Adipocyte (in vitro differentiated cells): ENCODE results near the gene RRP8.

Experiments used
- DNase-seq: peaks from one replicate; pipeline ENCODE4 v3.0.0-alpha.2; 2015; ENCODE audit warnings: low read depth
- H3K27me3 ChIP-seq: replicated peaks from 2 replicates; pipeline ENCODE4 v1.7.0; 2013; ENCODE audit warnings: mild to moderate bottlenecking, low read length, moderate library complexity; ENCODE audit not compliant: control insufficient read depth, insufficient read depth
- H3K36me3 ChIP-seq: 2 replicates; pipeline ENCODE4 v1.7.0; 2013; ENCODE audit warnings: low read length, mild to moderate bottlenecking, moderate library complexity; ENCODE audit not compliant: control insufficient read depth, insufficient read depth, severe bottlenecking
- H3K4me1 ChIP-seq: 2 replicates; pipeline ENCODE4 v1.7.0; 2013; ENCODE audit warnings: mild to moderate bottlenecking, low read length, moderate library complexity; ENCODE audit not compliant: control insufficient read depth, insufficient read depth
- H3K4me3 ChIP-seq: 2 replicates; pipeline ENCODE4 v1.7.0; 2013; ENCODE audit warnings: mild to moderate bottlenecking, low read length, moderate library complexity
- H3K9ac ChIP-seq: 2 replicates; pipeline ENCODE4 v1.7.0; 2013; ENCODE audit warnings: mild to moderate bottlenecking, low read length, moderate library complexity
- H3K9me3 ChIP-seq: 2 replicates; pipeline ENCODE4 v1.7.0; 2013; ENCODE audit warnings: mild to moderate bottlenecking, low read length, moderate library complexity; ENCODE audit not compliant: control insufficient read depth

Gene RRP8

GRCh38 chr11:6622261-6623171, 19.1 kb upstream of the RRP8 start:
- DNase-seq, result no peak
- H3K27me3 ChIP-seq, result peaks cover 15% of the 10 kb centered on the region
- no peaks in the 10 kb centered on the region for H3K9me3 ChIP-seq
- no peaks in the 10 kb centered on the region for H3K36me3 ChIP-seq
- H3K9ac ChIP-seq, result no peak overlapping the region
- peaks cover 12% of the 10 kb centered on the region for H3K4me1 ChIP-seq
- H3K4me3 ChIP-seq, result no peak overlapping the region

GRCh38 chr11:6621711-6622211, 18.3 kb upstream of the RRP8 start:
- no peak overlapping the region for H3K4me3 ChIP-seq
- H3K9me3 ChIP-seq, result no peaks in the 10 kb centered on the region
- no peaks in the 10 kb centered on the region for H3K36me3 ChIP-seq
- no peak overlapping the region for H3K9ac ChIP-seq
- H3K4me1 ChIP-seq, result peaks cover 15% of the 10 kb centered on the region
- DNase-seq, result no peak
- peaks cover 15% of the 10 kb centered on the region for H3K27me3 ChIP-seq

DNA sequence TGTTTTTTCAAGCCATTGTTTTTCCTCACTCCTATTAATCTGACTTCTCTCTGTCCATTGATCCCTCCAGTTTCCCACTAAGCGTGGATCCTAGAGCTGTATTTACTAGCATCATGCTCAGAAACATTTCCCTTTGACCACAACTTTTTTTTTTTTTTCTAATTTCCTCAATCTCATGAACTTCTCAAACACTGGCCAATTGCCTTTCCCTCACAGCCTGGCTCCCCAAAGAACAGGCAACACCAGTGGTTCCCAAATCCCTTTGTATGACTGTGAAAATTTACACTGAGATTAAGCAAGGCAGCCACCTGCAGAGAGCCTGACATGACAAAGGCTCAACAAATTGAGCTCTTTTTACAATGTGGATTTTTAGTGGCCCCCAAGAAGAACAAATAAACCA, 17.2 kb upstream of the RRP8 start:
- peaks cover 15% of the 10 kb centered on the region for H3K4me1 ChIP-seq
- no peaks in the 10 kb centered on the region for H3K9me3 ChIP-seq
- H3K4me3 ChIP-seq, result no peak overlapping the region
- no peak overlapping the region for H3K9ac ChIP-seq
- H3K27me3 ChIP-seq, result peaks cover 15% of the 10 kb centered on the region
- H3K36me3 ChIP-seq, result peaks cover 8% of the 10 kb centered on the region
- DNase-seq, result no peak

- DNase-seq, result peak; percentile 98
- H3K36me3 ChIP-seq, result peaks cover 18% of the 10 kb centered on the region
Observed at GRCh38 chr11:6619004-6619745, 15.8 kb upstream of the RRP8 start, which contains the start of gene TPP1. Gene TPP1, minus strand, starts transcription at chr11:6619422. Its CDS starts 22 bp downstream, at chr11:6619400.

GRCh38 chr11:6618117-6619003, 14.9 kb upstream of the RRP8 start:
- DNase-seq, result peak; percentile 76
- Histone ChIP-seq H3K4me3 (peak overlapping the region; percentile 90), H3K4me1 (peaks cover 15% of the 10 kb centered on the region), H3K27me3 (no peaks in the 10 kb centered on the region), H3K9ac (peak overlapping the region; percentile 88), H3K9me3 (no peaks in the 10 kb centered on the region), H3K36me3 (peaks cover 18% of the 10 kb centered on the region)

More at GRCh38 chr11:6619004-6619745, 15.8 kb upstream of the RRP8 start, which contains the start of gene TPP1:
- Histone ChIP-seq H3K27me3 (peaks cover 3% of the 10 kb centered on the region), H3K4me3 (peak within 1 kb of the TSS; percentile 90), H3K4me1 (peaks cover 15% of the 10 kb centered on the region), H3K9me3 (no peaks in the 10 kb centered on the region), H3K9ac (peak within 1 kb of the TSS; percentile 88)

- Histone ChIP-seq H3K9ac (no peak overlapping the region), H3K4me1 (peaks cover 24% of the 10 kb centered on the region), H3K4me3 (peak overlapping the region; percentile 90), H3K27me3 (no peaks in the 10 kb centered on the region), H3K9me3 (no peaks in the 10 kb centered on the region), H3K36me3 (peaks cover 18% of the 10 kb centered on the region)
- no peak for DNase-seq
Observed at GRCh38 chr11:6617315-6617781, 13.9 kb upstream of the RRP8 start.

DNA sequence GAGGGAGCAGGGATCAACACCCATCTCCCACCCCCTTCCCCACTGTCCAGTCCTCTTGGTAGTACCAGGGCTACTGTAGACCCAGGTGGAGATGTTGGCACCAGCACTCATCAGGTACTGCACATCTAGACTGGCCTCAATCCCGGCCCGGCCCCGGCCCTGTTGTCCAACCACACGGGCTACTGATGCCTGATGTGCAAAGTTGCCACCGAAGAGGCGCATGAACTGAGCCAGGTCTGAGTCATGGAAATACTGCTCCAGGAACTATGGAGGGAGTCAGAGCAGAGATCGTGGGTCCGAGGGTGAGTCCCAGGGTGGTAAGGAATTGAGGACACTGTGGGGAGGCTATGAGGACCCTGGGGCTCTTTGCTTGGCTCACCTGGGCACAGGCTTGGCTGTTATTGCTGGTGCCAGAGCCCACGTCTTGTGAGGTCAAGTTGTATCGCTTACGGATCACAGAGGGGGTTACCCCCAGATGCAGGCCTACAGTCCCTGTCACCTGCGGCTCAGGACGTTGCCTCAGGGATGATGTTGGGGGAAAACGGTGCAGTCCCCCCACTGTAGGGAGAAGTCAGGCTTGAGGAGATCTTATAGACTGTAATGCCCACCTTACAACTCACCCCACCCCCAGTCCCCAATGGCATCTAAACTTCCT, 13.3 kb upstream of the RRP8 start:
- H3K4me1 ChIP-seq, result peaks cover 24% of the 10 kb centered on the region
- H3K27me3 ChIP-seq, result no peaks in the 10 kb centered on the region
- H3K9ac ChIP-seq, result no peak overlapping the region
- DNase-seq, result no peak
- no peak overlapping the region for H3K4me3 ChIP-seq
- H3K36me3 ChIP-seq, result peaks cover 18% of the 10 kb centered on the region
- H3K9me3 ChIP-seq, result no peaks in the 10 kb centered on the region

- H3K36me3 ChIP-seq, result peaks cover 20% of the 10 kb centered on the region
- H3K9me3 ChIP-seq, result no peaks in the 10 kb centered on the region
- H3K27me3 ChIP-seq, result no peaks in the 10 kb centered on the region
- DNase-seq, result no peak
- no peak overlapping the region for H3K9ac ChIP-seq
- H3K4me1 ChIP-seq, result peaks cover 28% of the 10 kb centered on the region
- H3K4me3 ChIP-seq, result no peak overlapping the region
Observed at GRCh38 chr11:6615882-6616585, 12.6 kb upstream of the RRP8 start.

DNA sequence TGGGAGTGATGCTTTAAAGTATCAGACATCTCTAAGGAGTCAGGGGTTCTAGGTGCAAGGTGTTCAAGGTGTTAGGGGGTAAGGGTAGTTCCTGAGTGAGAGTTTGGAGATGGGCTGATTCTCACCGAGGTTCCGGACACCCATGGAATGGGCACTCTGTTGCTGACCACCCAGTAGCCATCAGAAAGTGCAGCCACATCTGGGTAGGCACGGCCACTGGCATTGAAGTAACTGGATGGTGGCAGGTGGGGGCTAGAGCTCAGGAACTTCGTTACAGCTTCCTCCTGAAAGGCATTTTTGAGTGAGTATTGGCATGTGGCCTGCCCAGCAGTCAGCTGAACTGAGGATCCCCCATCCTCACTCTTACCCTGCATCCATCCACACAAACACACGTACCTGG, 11.6 kb upstream of the RRP8 start:
- Histone ChIP-seq H3K36me3 (peaks cover 30% of the 10 kb centered on the region), H3K9me3 (no peaks in the 10 kb centered on the region), H3K4me1 (peaks cover 35% of the 10 kb centered on the region), H3K27me3 (no peaks in the 10 kb centered on the region), H3K4me3 (no peak overlapping the region), H3K9ac (no peak overlapping the region)
- DNase-seq, result no peak

DNA sequence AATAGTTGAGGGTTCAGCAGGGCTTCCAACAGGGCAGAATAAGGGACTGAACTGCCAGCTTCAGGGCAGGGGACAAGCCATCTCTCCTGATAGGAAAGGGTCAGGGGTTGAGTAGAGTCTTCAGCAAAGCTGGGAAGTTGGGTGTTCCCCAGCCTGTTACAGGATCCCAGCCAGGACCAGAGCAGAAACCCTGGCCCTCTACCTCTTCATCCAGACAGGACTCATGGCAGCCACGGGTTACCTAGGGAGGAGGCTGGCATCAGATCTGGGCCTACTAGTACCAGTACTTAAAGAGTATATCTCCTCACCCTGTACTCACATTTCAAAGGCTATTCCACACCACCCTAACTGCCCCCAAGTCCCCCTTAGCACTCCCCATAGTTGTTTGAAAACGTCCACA, 11.0 kb upstream of the RRP8 start:
- no peaks in the 10 kb centered on the region for H3K9me3 ChIP-seq
- no peak for DNase-seq
- H3K27me3 ChIP-seq, result no peaks in the 10 kb centered on the region
- H3K4me3 ChIP-seq, result no peak overlapping the region
- peaks cover 36% of the 10 kb centered on the region for H3K36me3 ChIP-seq
- peaks cover 35% of the 10 kb centered on the region for H3K4me1 ChIP-seq
- no peak overlapping the region for H3K9ac ChIP-seq
